HG03103 (cell line): ENCODE results near the gene WDR93.
"Not testable (repeated sequence)": the region's sequence is repeated elsewhere in the genome, so short reads cannot be mapped to it uniquely, and the experiment has no call there.

Experiments
- ATAC-seq: cut with Tn5 transposase; IDR thresholded peaks from one replicate; pipeline ENCODE4 v1.9.1; 2021; ENCODE audit warnings: low read depth; ENCODE audit not compliant: unreplicated experiment

The WDR93 gene

GRCh38 chr15:89784686-89784960 is 94.0 kb downstream of the WDR93 start:
- no peak for ATAC-seq

- no peak for ATAC-seq
These were observed 94.6 kb downstream of the WDR93 start for GRCh38 chr15:89785064-89785773.

GRCh38 chr15:89785774-89786140 is 95.1 kb downstream of the WDR93 start:
- no peak for ATAC-seq

- no peak for ATAC-seq
These were observed 97.3 kb downstream of the WDR93 start for GRCh38 chr15:89787944-89788343.

GRCh38 chr15:89788585-89788984 is 98.0 kb downstream of the WDR93 start:
- ATAC-seq = not testable (repeated sequence)

GRCh38 chr15:89790206-89790605 is 99.6 kb downstream of the WDR93 start:
- ATAC-seq = no peak

GRCh38 chr15:89790661-89791060 is 100.0 kb downstream of the WDR93 start:
- ATAC-seq = no peak

GRCh38 chr15:89792106-89792805 is 101.6 kb downstream of the WDR93 start:
- ATAC-seq = no peak
